HG03439 (cell line): Measurements from ENCODE around the gene DMTF1.
A peak's percentile ranks its signal among the peaks of the same experiment; 100 is the strongest.

Source experiments
- ATAC-seq: cut with Tn5 transposase; IDR thresholded peaks from one replicate; pipeline ENCODE4 v1.9.1; 2021; ENCODE audit warnings: mild to moderate bottlenecking, moderate library complexity; ENCODE audit not compliant: unreplicated experiment

DMTF1 gene

DNA sequence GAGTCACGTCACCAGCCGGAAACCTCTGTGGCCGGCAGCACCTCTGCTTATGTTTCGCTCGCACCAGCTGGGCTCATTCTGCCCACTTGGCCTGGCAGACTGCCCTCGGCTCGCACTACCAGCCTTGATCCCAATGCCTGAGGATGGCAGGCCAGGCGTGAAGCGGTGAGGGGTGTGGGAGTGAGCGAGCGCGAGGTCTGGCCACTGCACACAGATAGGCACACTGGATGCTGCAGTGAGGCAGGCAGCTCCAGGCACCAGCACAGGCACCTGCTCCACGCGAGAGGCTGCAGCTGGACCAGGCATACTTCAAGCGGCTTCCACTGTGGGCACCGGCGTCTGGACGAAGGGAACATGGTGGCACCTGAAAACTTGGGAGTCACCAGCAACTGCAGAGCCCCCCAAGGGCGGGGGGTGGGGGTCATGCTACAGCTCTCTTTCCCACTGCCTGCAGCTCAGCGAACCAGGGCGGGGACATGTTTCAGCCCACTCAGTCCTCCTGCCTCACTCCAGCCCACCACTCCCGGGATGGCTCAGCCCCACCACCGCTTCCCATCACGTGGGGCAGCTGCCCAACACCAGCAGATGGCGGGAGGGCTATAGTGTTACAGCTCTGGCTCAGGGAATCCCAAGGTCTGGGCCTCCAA, 5.4 kb upstream of the DMTF1 start:
- no peak for ATAC-seq

GRCh38 chr7:87147500-87147899, 4.8 kb upstream of the DMTF1 start:
- ATAC-seq, result no peak

DNA sequence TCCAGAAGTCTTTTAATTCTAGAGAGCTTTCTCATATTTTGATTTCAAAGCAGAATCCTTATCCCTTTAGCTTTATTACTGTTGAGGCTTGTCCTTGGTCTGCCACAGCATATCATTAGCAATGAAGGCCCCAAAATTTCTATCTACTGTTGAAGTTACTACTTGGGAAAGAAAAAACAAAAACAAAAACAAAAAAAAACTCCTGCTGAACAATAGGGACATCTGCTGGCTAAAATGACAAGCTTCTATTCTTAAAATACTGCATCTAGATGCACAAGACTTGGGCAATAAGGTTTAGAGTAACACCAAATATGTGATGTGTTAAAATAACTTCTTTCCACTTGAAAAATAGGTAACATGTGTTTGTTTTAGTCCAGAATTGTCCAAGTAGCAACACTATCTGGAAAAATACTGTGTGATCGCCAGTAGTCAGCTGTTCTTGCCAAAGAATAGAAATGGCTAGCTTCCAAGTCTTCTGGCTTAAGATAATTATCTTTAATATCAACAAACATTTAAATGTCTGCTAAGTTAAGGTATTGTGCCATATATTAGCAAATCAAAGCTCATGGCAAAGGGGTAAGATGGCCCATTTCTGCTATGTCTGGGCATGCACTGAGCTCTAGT, 3.8 kb upstream of the DMTF1 start:
- ATAC-seq, result no peak

GRCh38 chr7:87151002-87151728, 1.1 kb upstream of the DMTF1 start:
- no peak for ATAC-seq

- ATAC-seq, result peak; percentile 5
These were observed 533 bp upstream of the DMTF1 start for GRCh38 chr7:87151729-87152111.

- ATAC-seq, result peak; percentile 18
These were observed 816 bp downstream of the DMTF1 start for GRCh38 chr7:87152897-87153641.

GRCh38 chr7:87154166-87154565, 1.9 kb downstream of the DMTF1 start:
- ATAC-seq, result no peak

GRCh38 chr7:87154569-87154968, 2.3 kb downstream of the DMTF1 start:
- no peak for ATAC-seq

DNA sequence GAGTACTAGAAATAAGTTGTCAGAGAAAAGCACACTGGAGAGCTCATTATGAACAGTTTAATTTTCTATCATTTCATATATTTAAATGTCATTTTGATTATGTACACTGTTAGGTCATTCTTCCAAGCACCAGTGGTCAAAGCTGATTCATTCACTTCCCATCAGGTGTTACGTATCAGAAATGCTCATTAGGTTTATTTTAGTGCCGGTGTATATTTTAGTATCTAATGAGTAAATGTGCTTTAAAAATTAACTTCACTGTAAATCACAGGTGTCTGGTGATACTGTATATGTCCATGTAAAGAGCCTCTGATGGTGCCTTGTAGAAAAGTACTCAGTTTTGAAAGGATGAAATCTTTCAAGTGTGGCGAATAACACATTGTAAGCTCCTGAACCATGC, 3.5 kb downstream of the DMTF1 start:
- ATAC-seq, result no peak

GRCh38 chr7:87156709-87157108, 4.5 kb downstream of the DMTF1 start:
- no peak for ATAC-seq

DNA sequence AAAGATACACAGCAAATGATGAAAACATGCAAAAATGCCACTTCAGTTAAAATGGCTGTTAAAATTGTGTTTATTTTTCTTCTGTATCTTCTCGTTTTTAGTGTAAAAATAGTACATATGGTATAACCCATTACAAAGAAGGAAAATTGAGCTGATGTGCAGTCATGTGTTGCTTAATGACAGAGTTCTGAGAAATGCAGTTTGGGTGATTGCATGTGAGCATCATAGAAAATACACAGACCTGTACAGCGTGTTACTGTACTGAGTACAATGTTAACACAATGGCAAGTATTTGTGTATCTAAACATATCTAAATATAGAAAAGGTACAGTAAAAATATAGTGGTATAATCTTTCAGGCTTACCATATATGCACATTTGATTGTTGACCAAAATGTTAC, 7.3 kb downstream of the DMTF1 start:
- ATAC-seq, result no peak

DNA sequence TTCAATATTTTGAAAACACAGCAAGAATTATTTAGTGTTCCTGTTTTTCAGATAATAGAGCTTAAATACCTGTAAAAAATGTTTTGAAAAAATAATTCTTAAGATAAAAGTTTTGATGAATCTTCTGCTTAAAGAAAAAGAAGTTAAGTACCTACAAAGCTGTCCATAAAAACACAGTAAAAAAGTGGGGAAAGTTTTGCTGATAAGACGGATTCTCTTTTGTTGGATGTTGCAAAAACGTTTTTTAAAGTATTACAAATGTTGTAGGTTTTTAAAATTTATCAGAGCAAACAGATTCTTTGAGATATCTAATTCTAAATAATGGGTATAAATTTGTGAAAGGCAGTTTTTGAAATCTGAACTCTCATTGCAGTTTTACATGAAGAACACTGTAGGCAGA, 12.2 kb downstream of the DMTF1 start:
- ATAC-seq, result no peak

DNA sequence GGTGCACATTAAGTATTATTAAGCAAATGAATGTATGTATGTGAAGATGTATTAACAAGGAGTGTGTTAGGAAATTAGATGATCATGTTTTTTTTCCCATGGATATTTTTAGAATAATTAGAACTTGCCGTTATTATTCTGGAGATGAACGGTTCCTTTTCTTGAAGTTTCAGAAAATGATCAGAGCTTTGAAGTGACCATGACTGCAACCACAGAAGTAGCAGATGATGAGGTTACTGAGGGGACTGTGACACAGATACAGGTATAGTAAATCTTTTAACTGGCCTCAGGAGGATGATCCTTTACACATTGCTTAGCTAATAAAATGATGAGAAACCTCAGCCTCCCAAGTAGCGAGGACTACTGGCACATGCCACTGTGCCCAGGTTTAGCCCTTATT, 18.6 kb downstream of the DMTF1 start:
- ATAC-seq, result no peak

- no peak for ATAC-seq
These were observed 19.2 kb downstream of the DMTF1 start for GRCh38 chr7:87171282-87171934.

GRCh38 chr7:87173471-87173870, 21.2 kb downstream of the DMTF1 start:
- no peak for ATAC-seq

DNA sequence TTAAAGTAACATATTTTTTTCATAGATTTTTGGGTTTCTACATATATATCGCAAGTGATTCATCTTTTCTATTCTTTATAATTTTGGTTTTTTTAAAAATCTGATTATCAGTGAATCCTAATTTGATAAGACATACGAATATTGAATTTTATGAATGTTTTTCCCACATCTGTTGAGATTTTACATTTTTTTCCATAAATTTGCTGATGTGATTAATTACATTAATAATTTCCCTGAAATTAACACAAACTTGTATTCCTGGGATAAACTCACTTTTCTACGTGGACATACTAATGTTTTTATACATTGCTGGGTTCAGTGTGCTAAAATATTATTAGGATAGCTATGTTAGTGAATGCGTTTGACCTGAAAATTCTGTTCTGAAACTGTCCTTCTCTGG, 26.1 kb downstream of the DMTF1 start:
- ATAC-seq, result no peak

- no peak for ATAC-seq
These were observed 26.9 kb downstream of the DMTF1 start for GRCh38 chr7:87179180-87179579.

DNA sequence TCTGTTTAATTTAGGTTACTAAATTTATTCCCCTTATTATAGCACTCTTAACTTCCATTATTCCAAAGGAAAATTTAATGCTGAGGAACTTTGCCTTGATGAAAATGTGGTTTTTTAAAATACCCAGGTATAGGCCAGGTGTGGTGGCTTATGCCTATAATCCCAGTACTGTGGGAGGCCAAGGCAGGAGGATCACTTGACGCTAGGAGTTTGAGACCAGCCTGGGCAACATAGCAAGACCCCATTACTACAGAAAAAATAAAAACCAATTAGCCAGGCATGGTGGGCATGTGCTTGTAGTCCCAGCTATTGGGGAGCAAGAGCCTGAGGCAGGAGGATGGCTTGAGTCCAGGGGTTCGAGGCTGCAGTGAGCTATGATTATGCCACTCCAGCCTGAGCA, 34.9 kb downstream of the DMTF1 start:
- ATAC-seq, result no peak

- ATAC-seq, result peak; percentile 43
These were observed 36.7 kb downstream of the DMTF1 start for GRCh38 chr7:87188930-87189329.

GRCh38 chr7:87190783-87191182, 38.5 kb downstream of the DMTF1 start:
- ATAC-seq, result no peak
